Measurements from ENCODE around the gene VPS13D.

Gene VPS13D

DNA sequence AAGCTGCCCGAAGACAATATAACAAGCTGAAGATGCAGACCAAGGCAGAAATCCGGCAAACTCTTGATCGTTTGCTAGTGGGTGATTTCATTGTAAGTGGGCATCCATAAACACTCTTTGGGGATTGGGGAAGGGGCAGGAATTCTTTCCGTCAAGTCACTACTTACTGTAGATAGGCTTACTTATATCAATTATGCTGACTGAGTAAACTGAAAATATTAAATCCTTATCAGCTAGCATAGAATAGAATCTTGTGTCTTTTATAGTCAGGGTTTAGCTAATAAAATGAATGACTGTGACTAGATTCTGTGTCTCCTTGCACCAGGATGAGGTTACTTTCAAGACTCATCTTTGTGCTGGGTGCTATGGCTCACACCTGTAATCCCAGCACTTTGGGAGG lies 41.2 kb downstream of the VPS13D start:
- no peak for TF ChIP-seq CTCF (IDR thresholded peaks at IDR 0.05; ENCODE audit: control insufficient read depth, extremely low read depth, insufficient read depth)
- H3K4me3 ChIP-seq (ENCODE audit: low read depth, low read length), result no peak overlapping the region
- DNase-seq (ENCODE audit: low read depth), result no peak

GRCh38 chr1:12272770-12273169 lies 42.9 kb downstream of the VPS13D start:
- DNase-seq (ENCODE audit: low read depth), result no peak
- TF ChIP-seq CTCF (IDR thresholded peaks at IDR 0.05; ENCODE audit: control insufficient read depth, extremely low read depth, insufficient read depth), result no peak
- H3K4me3 ChIP-seq (ENCODE audit: low read depth, low read length), result no peak overlapping the region

DNA sequence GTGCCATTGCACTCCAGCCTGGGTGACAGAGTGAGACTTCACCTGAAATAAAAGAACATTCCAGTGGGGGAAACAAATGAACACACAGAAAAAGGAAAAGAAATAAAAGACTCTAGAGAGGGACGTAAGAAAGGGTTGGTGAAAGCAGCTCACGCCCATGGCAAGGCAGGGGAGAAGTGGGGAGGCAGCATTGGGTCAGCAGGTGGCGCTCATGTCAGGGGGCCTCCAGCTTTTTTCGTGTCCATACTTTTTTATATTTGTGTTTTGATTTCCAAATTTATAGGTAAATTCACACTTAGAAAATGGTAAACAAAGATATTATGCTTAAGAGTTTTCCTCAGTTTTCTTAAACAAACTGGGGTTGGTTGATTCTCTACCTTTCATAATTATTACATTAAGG lies 45.5 kb downstream of the VPS13D start:
- TF ChIP-seq CTCF (IDR thresholded peaks at IDR 0.05; ENCODE audit: control insufficient read depth, extremely low read depth, insufficient read depth), result peak; percentile 77
- DNase-seq (ENCODE audit: low read depth), result no peak
- no peak overlapping the region for H3K4me3 ChIP-seq (ENCODE audit: low read depth, low read length)

DNA sequence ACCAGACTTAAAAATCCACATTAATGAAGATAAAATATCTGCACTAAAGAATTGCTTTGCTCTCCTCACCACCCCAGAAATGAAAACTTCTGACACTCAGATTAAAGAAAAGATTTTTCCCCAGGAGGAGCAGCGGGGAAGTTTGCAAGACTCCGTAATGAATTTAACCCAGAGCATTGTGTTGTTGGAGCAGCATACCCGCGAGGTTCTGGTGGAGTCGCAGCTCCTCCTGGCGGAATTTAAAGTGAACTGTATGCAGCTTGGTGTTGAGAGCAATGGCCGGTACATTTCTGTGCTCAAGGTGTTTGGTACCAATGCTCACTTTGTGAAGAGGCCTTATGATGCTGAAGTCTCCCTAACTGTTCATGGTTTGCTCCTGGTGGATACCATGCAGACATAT lies 46.4 kb downstream of the VPS13D start:
- peak; percentile 23 for DNase-seq (ENCODE audit: low read depth)
- H3K4me3 ChIP-seq (ENCODE audit: low read depth, low read length), result no peak overlapping the region
- TF ChIP-seq CTCF (IDR thresholded peaks at IDR 0.05; ENCODE audit: control insufficient read depth, extremely low read depth, insufficient read depth), result peak; percentile 51

- TF ChIP-seq CTCF (IDR thresholded peaks at IDR 0.05; ENCODE audit: control insufficient read depth, extremely low read depth, insufficient read depth), result no peak
- no peak overlapping the region for H3K4me3 ChIP-seq (ENCODE audit: low read depth, low read length)
- DNase-seq (ENCODE audit: low read depth), result no peak
Observed at GRCh38 chr1:12279003-12279402, 49.2 kb downstream of the VPS13D start.

GRCh38 chr1:12279728-12280464 lies 50.1 kb downstream of the VPS13D start:
- TF ChIP-seq CTCF (IDR thresholded peaks at IDR 0.05; ENCODE audit: control insufficient read depth, extremely low read depth, insufficient read depth), result no peak
- DNase-seq (ENCODE audit: low read depth), result no peak
- no peak overlapping the region for H3K4me3 ChIP-seq (ENCODE audit: low read depth, low read length)

GRCh38 chr1:12282142-12282541 lies 52.3 kb downstream of the VPS13D start:
- DNase-seq (ENCODE audit: low read depth), result no peak
- H3K4me3 ChIP-seq (ENCODE audit: low read depth, low read length), result no peak overlapping the region
- no peak for TF ChIP-seq CTCF (IDR thresholded peaks at IDR 0.05; ENCODE audit: control insufficient read depth, extremely low read depth, insufficient read depth)

All from LNCaP clone FGC (cell line).